HepG2 (cell line): ENCODE results near the gene IPO8. TPM values are rescaled to one million over a fixed set of nuclear protein-coding genes. Genes with fewer than 3 reads are reported as not detected.

Source experiments
- ATRX ChIP-seq: sonication (generic); formaldehyde crosslinking; IDR thresholded peaks from 2 replicates; pipeline ENCODE4 v1.4.0; 2020; ENCODE audit warnings: missing genetic modification reagents, borderline replicate concordance
- BCL6 ChIP-seq: IDR thresholded peaks from 2 replicates; pipeline ENCODE4 v1.6.1; 2016; ENCODE audit warnings: missing genetic modification reagents, missing compliant biosample characterization
- FOXJ3 ChIP-seq: sonication (generic); formaldehyde crosslinking; IDR thresholded peaks from 2 replicates; pipeline ENCODE4 v1.4.0; 2020; ENCODE audit warnings: missing genetic modification reagents, mild to moderate bottlenecking, borderline replicate concordance
- JARID2 ChIP-seq: sonication (generic); formaldehyde crosslinking; IDR thresholded peaks from 2 replicates; pipeline ENCODE4 v1.8.1; 2023; ENCODE audit warnings: missing genetic modification reagents, inconsistent platforms; ENCODE audit not compliant: insufficient replicate concordance
- KMT2B ChIP-seq: IDR thresholded peaks from 2 replicates; pipeline ENCODE4 v1.6.1; 2016; ENCODE audit warnings: missing genetic modification reagents, missing compliant biosample characterization
- SALL2 ChIP-seq: sonication (generic); formaldehyde crosslinking; IDR thresholded peaks from 2 replicates; pipeline ENCODE4 v1.8.1; 2023; ENCODE audit warnings: mild to moderate bottlenecking, missing genetic modification reagents, inconsistent platforms
- SAP130 ChIP-seq: IDR thresholded peaks from 2 replicates; pipeline ENCODE4 v1.6.1; 2016; ENCODE audit warnings: low read depth
- SATB2 ChIP-seq: sonication (generic); formaldehyde crosslinking; IDR thresholded peaks from 2 replicates; pipeline ENCODE4 v1.5.0; 2020; ENCODE audit warnings: missing genetic modification reagents
- STAG1 ChIP-seq: sonication (generic); formaldehyde crosslinking; IDR thresholded peaks from 2 replicates; pipeline ENCODE4 v1.4.0; 2020; ENCODE audit warnings: missing genetic modification reagents
- TFE3 ChIP-seq: IDR thresholded peaks from 2 replicates; pipeline ENCODE4 v1.6.1; 2016
- ZFAT ChIP-seq: sonication (generic); formaldehyde crosslinking; conservative IDR thresholded peaks from 2 replicates; pipeline ENCODE4 v1.8.1; 2023; ENCODE audit warnings: missing genetic modification reagents, inconsistent platforms
- ZNF18 ChIP-seq: sonication (generic); formaldehyde crosslinking; IDR thresholded peaks from 2 replicates; pipeline ENCODE4 v1.8.0; 2022; ENCODE audit warnings: mild to moderate bottlenecking, missing genetic modification reagents; ENCODE audit not compliant: insufficient replicate concordance
- ZNF225 ChIP-seq: sonication (generic); formaldehyde crosslinking; IDR thresholded peaks from 2 replicates; pipeline ENCODE4 v1.4.0; 2020; ENCODE audit warnings: mild to moderate bottlenecking, missing genetic modification reagents
- ZNF318 ChIP-seq: sonication (generic); formaldehyde crosslinking; IDR thresholded peaks from 2 replicates; pipeline ENCODE4 v1.4.0; 2020; ENCODE audit warnings: mild to moderate bottlenecking, missing genetic modification reagents
- ZNF432 ChIP-seq: sonication (generic); formaldehyde crosslinking; IDR thresholded peaks from 2 replicates; pipeline ENCODE4 v1.5.0; 2020; ENCODE audit warnings: missing genetic modification reagents, mild to moderate bottlenecking, borderline replicate concordance
- ZNF816 ChIP-seq: sonication (generic); formaldehyde crosslinking; IDR thresholded peaks from 2 replicates; pipeline ENCODE4 v1.8.0; 2022; ENCODE audit warnings: missing genetic modification reagents, mild to moderate bottlenecking, borderline replicate concordance
- polyA plus RNA-seq, 8 experiments: library from polyadenylated mRNA; depleted of rRNA in 3 of 8; stranded (reverse) in 7 of 8; unstranded in 1 of 8; fragments of >200 nt; fragmentation: Illumina TruSeq in 4 of 8; extraction: Trizol in 4 of 8; gene quantifications; 2 replicates each; pipeline versions ENCODE4 v1.2.1 to v1.2.3, GENCODE V29; 2011 to 2016; ENCODE audit warnings: low read depth in 4 of 8, missing spikeins in 1 of 8, mixed read lengths in 1 of 8; ENCODE audit not compliant: insufficient read depth in 1 of 8
- total RNA-seq, 5 experiments: library from RNA; depleted of rRNA; stranded (reverse); fragments of >200 nt; fragmentation: Illumina TruSeq; extraction: Trizol; gene quantifications; 2 replicates each; pipeline ENCODE4 v1.2.3, GENCODE V29; 2016; ENCODE audit warnings: low read depth in 1 of 5

Gene IPO8
- total and polyA plus RNA-seq, 2 of the 13 experiments (the other 11 are each of a cell fraction or from before 2014, with no cell fraction given) = 6.3 to 21.8 TPM

- TF ChIP-seq ZNF318 (CRISPR knock-in tag) = no peak
- no peak for TF ChIP-seq SATB2 (CRISPR knock-in tag)
- TF ChIP-seq SALL2 (CRISPR knock-in tag) = no peak
- 0 out of 2 replicates have a peak, but pooled peaks have one; percentile 31 for TF ChIP-seq SAP130 (CRISPR knock-in tag)
- no peak for TF ChIP-seq ZNF816 (CRISPR knock-in tag)
- 0 out of 2 replicates have a peak, but pooled peaks have one; percentile 30 for TF ChIP-seq FOXJ3
- TF ChIP-seq STAG1 (CRISPR knock-in tag) = no peak
- peak; percentile 81 for TF ChIP-seq BCL6
- no peak for TF ChIP-seq KMT2B
- peak; percentile 64; the same call in 1 of the 2 replicates for TF ChIP-seq TFE3 (CRISPR knock-in tag)
- no peak for TF ChIP-seq ZNF18 (CRISPR knock-in tag)
- no peak for TF ChIP-seq JARID2 (CRISPR knock-in tag)
- no peak for TF ChIP-seq ATRX (CRISPR knock-in tag)
- no peak for TF ChIP-seq ZNF432 (CRISPR knock-in tag)
- no peak for TF ChIP-seq ZFAT (CRISPR knock-in tag)
- no peak for TF ChIP-seq ZNF225 (CRISPR knock-in tag)
Observed at GRCh38 chr12:30613119-30613830, 82.4 kb downstream of the IPO8 start (continued).
